Astrocyte (in vitro differentiated cells and primary cell): ENCODE results near the gene BRSK1. TPM values are rescaled to one million over a fixed set of nuclear protein-coding genes. Genes with fewer than 3 reads are reported as not detected.

Experiments
- DNase-seq: peaks from one replicate; pipeline ENCODE4 v3.0.0-alpha.2; 2010; ENCODE audit warnings: low read depth
- FAIRE-seq: peaks from 2 replicates; lab custom pipeline; 2011; peaks lifted over from hg19 to GRCh38; lab: Jason Lieb, UNC
- H2AFZ ChIP-seq: 2 replicates; pipeline ENCODE4 v1.6.0; 2012; ENCODE audit warnings: low read depth, low read length, inconsistent platforms
- H3K27ac ChIP-seq: 2 replicates; pipeline ENCODE4 v1.5.1; 2011; ENCODE audit warnings: low read depth, low read length, inconsistent platforms
- H3K27me3 ChIP-seq: 2 replicates; pipeline ENCODE4 v1.6.0; 2011; ENCODE audit warnings: low read length, inconsistent platforms; ENCODE audit not compliant: insufficient read depth
- H3K36me3 ChIP-seq: 2 replicates; pipeline ENCODE4 v1.5.1; 2011; ENCODE audit warnings: low read length, inconsistent platforms; ENCODE audit not compliant: insufficient read depth
- H3K4me1 ChIP-seq: 2 replicates; pipeline ENCODE4 v1.5.1; 2011; ENCODE audit warnings: low read length, inconsistent platforms; ENCODE audit not compliant: insufficient read depth
- H3K4me2 ChIP-seq: 2 replicates; pipeline ENCODE4 v1.6.0; 2012; ENCODE audit warnings: low read length, inconsistent platforms
- H3K4me3 ChIP-seq: 2 replicates; pipeline ENCODE4 v1.5.1; 2011; ENCODE audit warnings: low read depth, mild to moderate bottlenecking, low read length, inconsistent platforms; ENCODE audit not compliant: insufficient read depth
- H3K79me2 ChIP-seq: 2 replicates; pipeline ENCODE4 v1.6.0; 2012; ENCODE audit warnings: mild to moderate bottlenecking, low read length, inconsistent platforms; ENCODE audit not compliant: insufficient read depth
- H3K9ac ChIP-seq: 2 replicates; pipeline ENCODE4 v1.6.0; 2012; ENCODE audit warnings: mild to moderate bottlenecking, low read length, inconsistent platforms
- H3K9me3 ChIP-seq: 2 replicates; pipeline ENCODE4 v1.5.1; 2012; ENCODE audit warnings: low read depth, mild to moderate bottlenecking, low read length, inconsistent platforms; ENCODE audit not compliant: insufficient read depth
- H4K20me1 ChIP-seq: 2 replicates; pipeline ENCODE4 v1.6.0; 2012; ENCODE audit warnings: low read length, inconsistent platforms; ENCODE audit not compliant: insufficient read depth
- H3K27ac Mint-ChIP-seq: one replicate; pipeline ENCODE4 v1.8.0; 2021; ENCODE audit warnings: mild to moderate bottlenecking, mixed read lengths; ENCODE audit not compliant: unreplicated experiment
- H3K27me3 Mint-ChIP-seq: one replicate; pipeline ENCODE4 v1.8.0; 2021; ENCODE audit warnings: low read depth, mixed read lengths; ENCODE audit not compliant: unreplicated experiment
- H3K36me3 Mint-ChIP-seq: one replicate; pipeline ENCODE4 v1.8.0; 2021; ENCODE audit warnings: low read depth, mixed read lengths; ENCODE audit not compliant: unreplicated experiment
- H3K4me1 Mint-ChIP-seq: one replicate; pipeline ENCODE4 v1.8.0; 2021; ENCODE audit warnings: low read depth, mixed read lengths; ENCODE audit not compliant: unreplicated experiment
- H3K4me3 Mint-ChIP-seq: one replicate; pipeline ENCODE4 v1.8.0; 2021; ENCODE audit warnings: mild to moderate bottlenecking, moderate library complexity, mixed read lengths; ENCODE audit not compliant: unreplicated experiment
- H3K9me3 Mint-ChIP-seq: one replicate; pipeline ENCODE4 v1.8.0; 2021; ENCODE audit warnings: mild to moderate bottlenecking, mixed read lengths; ENCODE audit not compliant: unreplicated experiment
- EZH2 ChIP-seq: IDR thresholded peaks from 2 replicates; pipeline ENCODE4 v1.6.1; 2012; ENCODE audit warnings: mild to moderate bottlenecking, low read length, inconsistent platforms; ENCODE audit not compliant: insufficient read depth
- total RNA-seq: library from RNA; stranded (reverse); gene quantifications from 2 replicates; pipeline ENCODE4 v1.2.1, GENCODE V29; 2021
- TF ChIP-seq, protein P1 (sequence below): IDR thresholded peaks from 2 replicates; pipeline ENCODE4 v1.5.1; 2011; ENCODE audit warnings: low read depth, mild to moderate bottlenecking, inconsistent platforms, low read length, moderate library complexity; ENCODE audit not compliant: insufficient read depth

BRSK1 gene
- total RNA-seq, 1 donor from 2014 or later, result 18.8 TPM

DNA sequence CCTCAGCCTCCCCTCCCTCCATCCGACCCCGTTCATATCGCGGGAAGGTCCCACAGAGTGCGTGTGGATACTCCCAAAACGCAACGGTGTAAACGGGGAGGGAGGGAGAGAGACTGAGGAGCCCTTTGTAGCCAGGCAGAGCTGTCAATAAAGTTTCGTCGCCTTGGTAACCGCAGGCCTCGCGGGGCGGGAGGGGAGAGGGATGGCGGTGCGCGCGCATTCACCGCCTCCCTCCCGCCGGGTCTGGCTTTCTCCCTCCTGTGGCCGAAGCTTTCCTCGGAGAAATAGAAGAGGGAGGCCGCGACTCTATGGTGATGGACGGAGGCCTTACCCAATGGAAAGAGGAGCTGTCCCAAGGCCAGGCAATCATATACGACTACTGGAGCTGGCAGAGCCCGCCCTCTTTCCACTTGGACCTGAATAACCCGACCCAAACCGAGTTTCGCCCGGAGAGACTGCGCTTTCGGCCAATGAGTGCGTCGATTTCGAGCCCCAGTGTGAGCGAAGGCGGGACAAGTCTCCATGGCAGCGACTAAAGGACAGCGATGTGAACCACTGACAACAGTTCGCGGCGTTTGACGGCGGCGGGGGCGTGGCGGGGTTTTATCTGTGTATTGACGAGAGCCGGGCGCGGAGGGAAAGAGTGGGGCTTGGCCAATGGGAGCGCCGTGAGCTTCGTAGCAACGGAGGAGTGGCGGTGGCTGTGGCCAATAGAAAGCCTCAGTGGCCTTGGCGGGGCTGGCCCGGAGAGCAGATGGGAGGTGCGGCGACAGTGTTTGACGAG lies 55.5 kb downstream of the BRSK1 start, which contains the start of gene KMT5C:
KMT5C (plus strand) TSS at position 772 of the 784 bp plus-strand sequence. CDS start 2,061 bp downstream, outside the sequence.
- Mint-ChIP-seq H3K36me3 (peaks cover 6% of the 10 kb centered on the region), H3K4me1 (peaks cover 9% of the 10 kb centered on the region)

DNA sequence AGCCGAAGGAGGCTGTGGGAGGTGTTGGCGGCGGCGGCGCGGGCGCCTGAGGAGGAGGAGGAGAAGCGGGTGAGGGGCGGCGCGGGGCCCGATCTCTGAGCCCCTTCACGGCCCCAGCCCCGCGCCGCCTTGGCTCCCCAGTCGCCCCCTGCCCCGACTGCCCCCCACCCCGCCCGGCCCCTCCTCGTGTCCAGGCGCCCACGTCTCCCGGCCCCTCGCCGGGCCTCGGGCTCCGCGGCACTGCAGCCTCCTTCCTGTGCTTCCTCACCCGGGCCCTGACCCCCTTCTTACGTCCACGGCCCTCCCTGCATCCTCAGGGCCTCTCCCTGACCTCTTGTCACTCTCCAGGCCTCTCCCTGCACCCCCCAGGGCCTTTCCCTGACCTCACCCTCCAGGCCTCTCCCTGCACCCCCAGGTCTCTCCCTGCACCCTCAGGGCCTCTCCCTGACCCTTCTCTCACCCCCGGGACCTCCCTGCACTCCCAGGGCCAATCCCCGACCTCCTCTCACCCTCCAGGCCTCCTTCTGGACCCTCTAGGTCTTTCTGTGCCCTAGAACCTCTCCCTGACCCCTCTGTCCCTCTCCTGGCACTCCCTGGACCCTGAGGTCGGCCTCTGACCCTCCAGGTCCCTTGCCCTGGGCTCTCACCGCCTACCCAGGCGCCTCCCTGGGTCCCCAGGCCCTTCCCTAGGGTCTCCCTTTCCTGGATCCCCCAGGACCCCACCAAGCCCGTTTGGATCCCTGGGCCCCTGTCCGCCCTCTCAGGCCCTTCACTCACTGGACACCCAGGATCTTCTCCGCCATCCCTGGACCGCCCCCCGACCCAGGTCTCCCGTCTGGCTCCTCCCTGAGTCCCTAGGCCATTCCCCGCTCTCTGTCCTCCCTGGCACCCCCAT lies 56.3 kb downstream of the BRSK1 start:
- Histone ChIP-seq H4K20me1 (peaks cover 6% of the 10 kb centered on the region), H3K79me2 (peaks cover 10% of the 10 kb centered on the region), H3K27ac (peak overlapping the region; percentile 70), H3K4me3 (peak overlapping the region; percentile 69), H3K4me2 (peak overlapping the region; percentile 100), H3K9me3 (no peaks in the 10 kb centered on the region), H3K4me1 (peaks cover 25% of the 10 kb centered on the region), H3K9ac (peak overlapping the region; percentile 92), H3K27me3 (peaks cover 4% of the 10 kb centered on the region), H3K36me3 (no peaks in the 10 kb centered on the region), H2AFZ (peak overlapping the region; percentile 32)
- H3K4me1 Mint-ChIP-seq, result peaks cover 12% of the 10 kb centered on the region
- H3K9me3 Mint-ChIP-seq, result peaks cover 3% of the 10 kb centered on the region
- FAIRE-seq (no peak), DNase-seq (no peak)
- TF ChIP-seq, protein P1, sequence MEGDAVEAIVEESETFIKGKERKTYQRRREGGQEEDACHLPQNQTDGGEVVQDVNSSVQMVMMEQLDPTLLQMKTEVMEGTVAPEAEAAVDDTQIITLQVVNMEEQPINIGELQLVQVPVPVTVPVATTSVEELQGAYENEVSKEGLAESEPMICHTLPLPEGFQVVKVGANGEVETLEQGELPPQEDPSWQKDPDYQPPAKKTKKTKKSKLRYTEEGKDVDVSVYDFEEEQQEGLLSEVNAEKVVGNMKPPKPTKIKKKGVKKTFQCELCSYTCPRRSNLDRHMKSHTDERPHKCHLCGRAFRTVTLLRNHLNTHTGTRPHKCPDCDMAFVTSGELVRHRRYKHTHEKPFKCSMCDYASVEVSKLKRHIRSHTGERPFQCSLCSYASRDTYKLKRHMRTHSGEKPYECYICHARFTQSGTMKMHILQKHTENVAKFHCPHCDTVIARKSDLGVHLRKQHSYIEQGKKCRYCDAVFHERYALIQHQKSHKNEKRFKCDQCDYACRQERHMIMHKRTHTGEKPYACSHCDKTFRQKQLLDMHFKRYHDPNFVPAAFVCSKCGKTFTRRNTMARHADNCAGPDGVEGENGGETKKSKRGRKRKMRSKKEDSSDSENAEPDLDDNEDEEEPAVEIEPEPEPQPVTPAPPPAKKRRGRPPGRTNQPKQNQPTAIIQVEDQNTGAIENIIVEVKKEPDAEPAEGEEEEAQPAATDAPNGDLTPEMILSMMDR, result no peak
- no peak for TF ChIP-seq EZH2
- H3K27ac Mint-ChIP-seq, result peak overlapping the region; percentile 83
- peak overlapping the region; percentile 95 for H3K4me3 Mint-ChIP-seq
- H3K27me3 Mint-ChIP-seq, result no peaks in the 10 kb centered on the region
- H3K36me3 Mint-ChIP-seq, result peaks cover 8% of the 10 kb centered on the region

More for the DNA sequence above, 55.5 kb downstream of the BRSK1 start, which contains the start of gene KMT5C:
- Mint-ChIP-seq H3K27ac (peak within 1 kb of the TSS; percentile 99), H3K27me3 (no peaks in the 10 kb centered on the region), H3K4me3 (peak within 1 kb of the TSS; percentile 95), H3K9me3 (peaks cover 3% of the 10 kb centered on the region)
- peaks cover 10% of the 10 kb centered on the region for H3K79me2 ChIP-seq
- H3K9me3 ChIP-seq, result no peaks in the 10 kb centered on the region
- FAIRE-seq, result peak; percentile 88
- H3K4me2 ChIP-seq, result peak within 1 kb of the TSS; percentile 100
- peak within 1 kb of the TSS; percentile 95 for H3K9ac ChIP-seq
- TF ChIP-seq, protein P1, result no peak
- TF ChIP-seq EZH2, result no peak
- peaks cover 23% of the 10 kb centered on the region for H3K4me1 ChIP-seq
- peak within 1 kb of the TSS; percentile 69 for H3K4me3 ChIP-seq
- no peaks in the 10 kb centered on the region for H3K36me3 ChIP-seq
- peaks cover 6% of the 10 kb centered on the region for H4K20me1 ChIP-seq
- peak within 1 kb of the TSS; percentile 77 for H2AFZ ChIP-seq
- H3K27me3 ChIP-seq, result peaks cover 4% of the 10 kb centered on the region
- H3K27ac ChIP-seq, result peak within 1 kb of the TSS; percentile 98
- DNase-seq, result peak; percentile 100
